Left lung (tissue), 10 donors: ENCODE measurements around the gene BOK. TPM values are rescaled to one million over a fixed set of nuclear protein-coding genes. Genes with fewer than 3 reads are reported as not detected.
"Not testable (repeated sequence)": the region's sequence is repeated elsewhere in the genome, so short reads cannot be mapped to it uniquely, and the experiment has no call there.

Experiments used
- ATAC-seq: fragments of 200-7000 bp; cut with Tn5 transposase; one replicate; pipeline ENCODE4 v1.9.1; 2020; ENCODE audit warnings: moderate library complexity
- DNase-seq, 4 donors: peaks; one replicate each; pipeline ENCODE4 v3.0.0-alpha.2; 2013 to 2020
- H3K27ac ChIP-seq, 2 donors: fragments of 200-600 bp; sonication (generic) in 1 of 2; one replicate each; pipeline versions ENCODE4 v1.5.0 to v1.8.0; 2020 to 2021
- H3K27me3 ChIP-seq, 2 donors: fragments of 200-600 bp; sonication (generic) in 1 of 2; one replicate each; pipeline versions ENCODE4 v1.5.0 to v1.8.0; 2020 to 2021
- H3K36me3 ChIP-seq, 2 donors: fragments of 200-600 bp; sonication (generic) in 1 of 2; one replicate each; pipeline versions ENCODE4 v1.5.0 to v1.8.0; 2020 to 2021
- H3K4me1 ChIP-seq, 2 donors: fragments of 200-600 bp; one replicate each; pipeline ENCODE4 v1.8.0; 2021
- H3K4me3 ChIP-seq, 2 donors: fragments of 200-600 bp; sonication (generic) in 1 of 2; one replicate each; pipeline versions ENCODE4 v1.5.0 to v1.8.0; 2020 to 2021; ENCODE audit warnings: mild to moderate bottlenecking in 1 of 2
- H3K9me3 ChIP-seq, 2 donors: fragments of 200-600 bp; sonication (generic) in 1 of 2; one replicate each; pipeline versions ENCODE4 v1.5.0 to v1.8.0; 2020 to 2021
- CTCF ChIP-seq, 2 donors: fragments of 200-600 bp; sonication (generic) in 1 of 2; IDR thresholded peaks; one replicate each; pipeline versions ENCODE4 v1.5.0 to v1.8.0; 2021; ENCODE audit warnings: antibody characterized with exemption in 2 of 2
- intact Hi-C, 2 donors: fragments of 100-400 bp; cut with DNase I; formaldehyde crosslinking; loops; one replicate each; pipeline versions ENCODE4 v1.11.2 to v1.14.2; 2022
- polyA plus RNA-seq, 6 donors: library from polyadenylated mRNA; unstranded; fragments of 120-200 nt; gene quantifications; one replicate each; pipeline ENCODE4 v1.2.1, GENCODE V29; 2013; ENCODE audit not compliant: insufficient read length in 6 of 6
- total RNA-seq, 2 donors: library from RNA; stranded (reverse); fragmentation: NEBNext Ultra II Directional; extraction: Animal tissue kit (Norgen Biotek cat#: 25700); gene quantifications; one replicate each; pipeline ENCODE4 v1.2.1, GENCODE V29; 2021
- donor health status: DM: no; HTN: yes; CAD: no.
- donor health status: DM: no; HTN: no; CAD: no.

Gene BOK
- total and polyA plus RNA-seq, 8 donors = 17.8 to 66.5 (median 25.9) TPM

- Histone ChIP-seq H3K27me3 (no peaks in the 10 kb centered on the region), H3K9me3 (peaks cover 0 to 6% of the 10 kb centered on the region in 2 donors), H3K36me3 (peaks cover 0 to 35% of the 10 kb centered on the region in 2 donors), H3K4me1 (peaks cover 0 to 4% of the 10 kb centered on the region in 2 donors), H3K4me3 (no peak overlapping the region), H3K27ac (no peak overlapping the region)
- ATAC-seq (no peak), DNase-seq (no peak)
- TF ChIP-seq CTCF (IDR thresholded peaks at IDR 0.05) = no peak
- intact Hi-C loops = no loop called here
Measured at GRCh38 chr2:241579281-241579680, 20.7 kb downstream of the BOK start.

GRCh38 chr2:241582328-241582727, 23.8 kb downstream of the BOK start:
- H3K36me3 ChIP-seq = peaks cover 0 to 55% of the 10 kb centered on the region in 2 donors
- no peak for TF ChIP-seq CTCF (IDR thresholded peaks at IDR 0.05)
- no peak for ATAC-seq

GRCh38 chr2:241582806-241583205, 24.3 kb downstream of the BOK start:
- TF ChIP-seq CTCF (IDR thresholded peaks at IDR 0.05) = no peak
- H3K27ac ChIP-seq = no peak overlapping the region
- peaks cover 0 to 58% of the 10 kb centered on the region in 2 donors for H3K36me3 ChIP-seq
- intact Hi-C loops = no loop called here
- H3K4me3 ChIP-seq = no peak overlapping the region
- H3K4me1 ChIP-seq = no peaks in the 10 kb centered on the region
- no peak for DNase-seq
- no peaks in the 10 kb centered on the region for H3K27me3 ChIP-seq
- no peak for ATAC-seq
- H3K9me3 ChIP-seq = peaks cover 0 to 39% of the 10 kb centered on the region in 2 donors

More at GRCh38 chr2:241582328-241582727, 23.8 kb downstream of the BOK start:
- intact Hi-C loops = no loop called here
- Histone ChIP-seq H3K9me3 (peaks cover 0 to 34% of the 10 kb centered on the region in 2 donors), H3K27ac (no peak overlapping the region), H3K27me3 (no peaks in the 10 kb centered on the region), H3K4me3 (no peak overlapping the region), H3K4me1 (peaks cover 0 to 3% of the 10 kb centered on the region in 2 donors)
- no peak for DNase-seq

GRCh38 chr2:241584436-241584835, 25.9 kb downstream of the BOK start:
- no peaks in the 10 kb centered on the region for H3K4me1 ChIP-seq
- intact Hi-C loops = no loop called here
- no peaks in the 10 kb centered on the region for H3K27me3 ChIP-seq
- no peak overlapping the region for H3K4me3 ChIP-seq
- no peak overlapping the region for H3K27ac ChIP-seq
- DNase-seq = no peak
- TF ChIP-seq CTCF (IDR thresholded peaks at IDR 0.05) = no peak
- no peak for ATAC-seq
- H3K36me3 ChIP-seq = peaks cover 0 to 72% of the 10 kb centered on the region in 2 donors
- peaks cover 0 to 50% of the 10 kb centered on the region in 2 donors for H3K9me3 ChIP-seq

- H3K4me3 ChIP-seq = no peak overlapping the region
- DNase-seq (no peak), ATAC-seq (no peak)
- H3K36me3 ChIP-seq = peaks cover 0 to 73% of the 10 kb centered on the region in 2 donors
- no peaks in the 10 kb centered on the region for H3K27me3 ChIP-seq
- H3K9me3 ChIP-seq = peaks cover 0 to 50% of the 10 kb centered on the region in 2 donors
- no peak overlapping the region for H3K27ac ChIP-seq
- intact Hi-C loops = no loop called here
- H3K4me1 ChIP-seq = no peaks in the 10 kb centered on the region
- no peak for TF ChIP-seq CTCF (IDR thresholded peaks at IDR 0.05)
Measured at GRCh38 chr2:241586564-241587264, 28.2 kb downstream of the BOK start.

GRCh38 chr2:241589863-241590262, 31.3 kb downstream of the BOK start:
- H3K27ac ChIP-seq, H3K4me1 ChIP-seq, ATAC-seq, H3K4me3 ChIP-seq, DNase-seq, intact Hi-C loops, H3K27me3 ChIP-seq: not testable (repeated sequence)
- H3K36me3 ChIP-seq = peaks cover 0 to 73% of the 10 kb centered on the region in 2 donors
- H3K9me3 ChIP-seq = peaks cover 0 to 39% of the 10 kb centered on the region in 2 donors

- H3K4me3 ChIP-seq, H3K27ac ChIP-seq, DNase-seq, H3K27me3 ChIP-seq, intact Hi-C loops, H3K4me1 ChIP-seq, ATAC-seq: not testable (repeated sequence)
- H3K36me3 ChIP-seq = peaks cover 0 to 73% of the 10 kb centered on the region in 2 donors
- H3K9me3 ChIP-seq = peaks cover 0 to 32% of the 10 kb centered on the region in 2 donors
Measured at GRCh38 chr2:241590496-241591455, 32.2 kb downstream of the BOK start.
